OCI-LY3 (cell line): ENCODE data around the gene MCU.

Experiments
- CTCF ChIP-seq: fragments of 200-600, 300-600 bp; sonication (generic); IDR thresholded peaks from 2 replicates; pipeline ENCODE4 v1.5.1; 2014; ENCODE audit warnings: antibody characterized with exemption, low read length, low read depth
- EZH2phosphoT487 ChIP-seq: fragments of 200-600 bp; shearing (Covaris generic); IDR thresholded peaks from 2 replicates; pipeline ENCODE4 v1.6.1; 2018; ENCODE audit warnings: antibody characterized with exemption, mixed run types, low read depth

DNA sequence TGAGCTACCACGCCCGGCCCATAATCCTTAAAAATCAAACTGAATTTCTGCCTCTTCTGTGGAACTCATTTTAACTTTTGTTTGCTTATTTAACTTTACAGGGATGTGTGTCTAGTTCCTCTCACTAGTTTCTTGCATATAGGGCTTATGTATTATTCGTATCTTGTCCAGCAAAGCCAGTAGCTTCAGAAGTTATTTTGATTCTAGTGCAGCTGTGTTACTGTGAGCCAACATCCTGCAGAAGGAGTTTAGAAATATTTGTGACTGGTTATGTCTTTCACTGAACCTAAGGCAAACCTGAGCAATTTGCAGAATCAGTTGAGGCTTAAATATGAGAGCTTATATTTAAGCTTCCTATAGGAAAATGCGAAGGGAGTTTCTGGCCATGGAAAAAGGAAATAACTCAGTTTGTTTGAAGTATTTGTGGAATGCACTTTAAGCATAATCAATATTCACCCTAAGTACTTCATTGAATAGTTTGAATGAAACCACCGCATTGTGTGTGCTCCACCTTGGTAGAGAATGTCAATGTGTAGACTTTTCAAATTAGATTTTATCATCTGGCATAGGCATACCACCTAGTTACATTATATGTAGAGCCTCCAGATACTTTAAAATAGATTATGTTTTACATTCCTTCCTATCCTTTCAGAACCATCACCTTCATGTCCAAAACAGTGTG, 90.8 kb downstream of the MCU start:
- no peak for TF ChIP-seq CTCF
- TF ChIP-seq EZH2phosphoT487 = no peak
